ENCODE measurements around the gene GALNT17. TPM values are rescaled to one million over a fixed set of nuclear protein-coding genes. Genes with fewer than 3 reads are reported as not detected.

Gene GALNT17
- total RNA-seq, 1 experiment from 2014 or later: not detected

GRCh38 chr7:71286924-71287323 lies 155.0 kb downstream of the GALNT17 start:
- Histone ChIP-seq H3K36me3 (ENCODE audit: control insufficient read depth, insufficient read depth, low read length) (no peaks in the 10 kb centered on the region), H3K4me1 (ENCODE audit: control insufficient read depth, insufficient read depth, low read length) (no peaks in the 10 kb centered on the region), H3K27me3 (ENCODE audit: control insufficient read depth, insufficient read depth, low read length) (no peaks in the 10 kb centered on the region), H3K4me3 (ENCODE audit: low read depth in 2 of 2, low read length in 2 of 2) (no peak overlapping the region), H3K27ac (ENCODE audit: low read length) (no peak overlapping the region), H3K9me3 (ENCODE audit: control insufficient read depth, insufficient read depth, low read depth, low read length) (no peaks in the 10 kb centered on the region)
- in situ Hi-C loops (cut with HindIII; ENCODE audit: low pct_unique_long_range_greater_than_20kb, low sequenced_read_pairs): no loop called here
- no peak for ATAC-seq
- ChIA-PET CTCF (no interaction called here), POLR2A (no interaction called here)
- intact Hi-C loops (cut with micrococcal nuclease; ENCODE audit: unreplicated experiment): no loop called here
- no TSS peak for BruUV-seq (replicated peaks)
- TF ChIP-seq REST (IDR thresholded peaks at IDR 0.05; ENCODE audit: insufficient read depth in 1 of 2, low read depth in 2 of 2, low read length in 1 of 2) (no peak), CTCF (IDR thresholded peaks at IDR 0.05) (no peak), TCF7L2 (IDR thresholded peaks at IDR 0.05; ENCODE audit: low read depth, low read length) (no peak), SIN3A (IDR thresholded peaks at IDR 0.05; ENCODE audit: borderline replicate concordance, insufficient read depth, low read depth, low read length) (no peak), POLR2AphosphoS5 (IDR thresholded peaks at IDR 0.05; ENCODE audit: low read depth, low read length) (no peak)
- DNase-seq (ENCODE audit: low read depth, low spot score): no peak

GRCh38 chr7:71290452-71290851 lies 158.5 kb downstream of the GALNT17 start:
- ChIA-PET POLR2A (no interaction called here), CTCF (no interaction called here)

More at GRCh38 chr7:71290452-71290851, 158.5 kb downstream of the GALNT17 start:
- Histone ChIP-seq H3K36me3 (ENCODE audit: control insufficient read depth, insufficient read depth, low read length) (no peaks in the 10 kb centered on the region), H3K4me1 (ENCODE audit: control insufficient read depth, insufficient read depth, low read length) (no peaks in the 10 kb centered on the region), H3K9me3 (ENCODE audit: control insufficient read depth, insufficient read depth, low read depth, low read length) (no peaks in the 10 kb centered on the region), H3K4me3 (ENCODE audit: low read depth in 2 of 2, low read length in 2 of 2) (no peak overlapping the region), H3K27me3 (ENCODE audit: control insufficient read depth, insufficient read depth, low read length) (no peaks in the 10 kb centered on the region), H3K27ac (ENCODE audit: low read length) (no peak overlapping the region)
- intact Hi-C loops (cut with micrococcal nuclease; ENCODE audit: unreplicated experiment) (no loop called here), in situ Hi-C loops (cut with HindIII; ENCODE audit: low pct_unique_long_range_greater_than_20kb, low sequenced_read_pairs) (no loop called here)
- ATAC-seq (no peak), DNase-seq (ENCODE audit: low read depth, low spot score) (no peak)
- no TSS peak for BruUV-seq (replicated peaks)
- no peak for TF ChIP-seq REST (IDR thresholded peaks at IDR 0.05; ENCODE audit: insufficient read depth in 1 of 2, low read depth in 2 of 2, low read length in 1 of 2)
- TF ChIP-seq TCF7L2 (IDR thresholded peaks at IDR 0.05; ENCODE audit: low read depth, low read length): no peak
- no peak for TF ChIP-seq SIN3A (IDR thresholded peaks at IDR 0.05; ENCODE audit: borderline replicate concordance, insufficient read depth, low read depth, low read length)
- TF ChIP-seq POLR2AphosphoS5 (IDR thresholded peaks at IDR 0.05; ENCODE audit: low read depth, low read length): no peak
- TF ChIP-seq CTCF (IDR thresholded peaks at IDR 0.05): no peak
